ENCODE data around the gene PTGER3. TPM values are rescaled to one million over a fixed set of nuclear protein-coding genes. Genes with fewer than 3 reads are reported as not detected.
"Not testable (repeated sequence)": the region's sequence is repeated elsewhere in the genome, so short reads cannot be mapped to it uniquely, and the experiment has no call there.

The PTGER3 gene
- total RNA-seq, 5 donors from 2014 or later (not counting 1 experiment from before 2014, with no cell fraction given), result 0.10 to 0.53 (median 0.31) TPM; not detected in 1

DNA sequence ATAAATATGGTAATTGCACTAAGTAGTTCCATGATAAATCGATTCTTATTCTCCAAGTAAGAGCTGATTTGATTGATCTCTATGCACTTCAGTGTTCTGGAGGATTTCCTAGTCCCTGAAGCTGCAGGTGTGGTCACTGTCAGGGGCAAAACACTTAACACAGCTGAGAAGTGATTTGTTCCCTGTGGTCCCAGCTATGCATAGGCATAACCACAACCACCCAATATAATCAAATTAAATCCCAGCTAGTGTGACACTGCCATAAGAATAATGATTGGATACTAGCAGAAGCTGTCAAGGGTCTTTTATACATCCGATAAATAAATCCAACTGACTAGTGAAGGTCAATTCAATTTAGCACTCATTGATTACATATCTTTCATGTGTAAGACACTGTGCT is 60.1 kb downstream of the PTGER3 start:
- CTCF ChIA-PET, result no interaction called here
- no peaks in the 10 kb centered on the region for H3K36me3 ChIP-seq (ENCODE audit: control insufficient read depth in 2 of 2, extremely low read depth in 1 of 2, insufficient read depth in 1 of 2, low read length in 1 of 2)
- H3K36me3 Mint-ChIP-seq, result no peaks in the 10 kb centered on the region
- POLR2A ChIA-PET, result no interaction called here
- H3K9me3 Mint-ChIP-seq, result no peaks in the 10 kb centered on the region
- H3K27me3 ChIP-seq (replicated peaks in 1 of 2; ENCODE audit: control insufficient read depth in 2 of 2, extremely low read depth in 1 of 2, insufficient read depth in 2 of 2, low read length in 1 of 2), result no peaks in the 10 kb centered on the region
- DNase-seq, result no peak
- WGBS (ENCODE audit: insufficient coverage), result no CpG with 5 or more reads among the region's 2 CpGs
- H3K4me1 ChIP-seq (ENCODE audit: control insufficient read depth in 1 of 2, extremely low read depth in 1 of 2, insufficient read depth in 2 of 2, low read length in 2 of 2), result no peaks in the 10 kb centered on the region
- peaks cover 10 to 22% of the 10 kb centered on the region in 2 donors for H3K27me3 Mint-ChIP-seq
- H3K27ac ChIP-seq (ENCODE audit: low read length), result no peak overlapping the region
- no peak overlapping the region for H3K4me3 ChIP-seq (ENCODE audit: control insufficient read depth in 1 of 2, extremely low read depth in 1 of 2, low read length in 1 of 2)
- H3K27ac Mint-ChIP-seq, result no peak overlapping the region
- ATAC-seq (replicated peaks in 1 of 4), result no peak
- no peak overlapping the region for H3K4me3 Mint-ChIP-seq
- no peaks in the 10 kb centered on the region for H3K4me1 Mint-ChIP-seq
- no peaks in the 10 kb centered on the region for H3K9me3 ChIP-seq

DNA sequence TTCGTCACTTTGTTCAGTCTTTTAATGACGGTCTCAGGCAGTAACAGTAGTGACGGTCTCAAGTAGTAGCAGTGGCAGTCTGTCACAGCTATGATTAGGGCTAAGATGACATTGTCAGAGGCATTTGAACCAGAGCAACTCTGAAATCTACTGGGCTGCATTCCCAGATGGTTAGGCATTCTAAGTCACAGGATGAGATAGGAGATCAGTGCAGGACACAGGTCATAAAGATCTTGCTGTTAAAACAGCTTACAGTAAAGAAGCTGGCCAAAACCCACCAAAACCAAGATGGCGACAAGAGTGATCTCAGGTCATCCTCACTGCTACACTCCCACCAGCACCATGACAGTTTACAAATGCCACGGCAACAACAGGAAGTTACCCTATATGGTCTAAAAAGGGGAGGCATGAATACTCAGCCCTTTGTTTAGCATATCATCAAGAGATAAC is 61.8 kb downstream of the PTGER3 start:
- H3K4me1 Mint-ChIP-seq; H3K9me3 Mint-ChIP-seq; POLR2A ChIA-PET; H3K4me1 ChIP-seq (ENCODE audit: control insufficient read depth in 1 of 2, extremely low read depth in 1 of 2, insufficient read depth in 2 of 2, low read length in 2 of 2); H3K27ac Mint-ChIP-seq; H3K4me3 ChIP-seq (ENCODE audit: control insufficient read depth in 1 of 2, extremely low read depth in 1 of 2, low read length in 1 of 2); DNase-seq; H3K36me3 Mint-ChIP-seq; H3K36me3 ChIP-seq (ENCODE audit: control insufficient read depth in 2 of 2, extremely low read depth in 1 of 2, insufficient read depth in 1 of 2, low read length in 1 of 2); H3K9me3 ChIP-seq; H3K27me3 ChIP-seq (replicated peaks in 1 of 2; ENCODE audit: control insufficient read depth in 2 of 2, extremely low read depth in 1 of 2, insufficient read depth in 2 of 2, low read length in 1 of 2); CTCF ChIA-PET; ATAC-seq (replicated peaks in 1 of 4); H3K4me3 Mint-ChIP-seq; H3K27ac ChIP-seq (ENCODE audit: low read length): not testable (repeated sequence)
- WGBS (ENCODE audit: insufficient coverage), result 97% methylated on average over 3 of the region's 5 CpGs
- H3K27me3 Mint-ChIP-seq, result peaks cover 10 to 25% of the 10 kb centered on the region in 2 donors

GRCh38 chr1:70985278-70985677 is 62.3 kb downstream of the PTGER3 start:
- H3K36me3 ChIP-seq (ENCODE audit: control insufficient read depth in 2 of 2, extremely low read depth in 1 of 2, insufficient read depth in 1 of 2, low read length in 1 of 2); CTCF ChIA-PET; H3K4me1 Mint-ChIP-seq; DNase-seq; H3K27ac Mint-ChIP-seq; H3K27me3 ChIP-seq (replicated peaks in 1 of 2; ENCODE audit: control insufficient read depth in 2 of 2, extremely low read depth in 1 of 2, insufficient read depth in 2 of 2, low read length in 1 of 2); ATAC-seq (replicated peaks in 1 of 4); H3K9me3 ChIP-seq; H3K4me1 ChIP-seq (ENCODE audit: control insufficient read depth in 1 of 2, extremely low read depth in 1 of 2, insufficient read depth in 2 of 2, low read length in 2 of 2); H3K4me3 ChIP-seq (ENCODE audit: control insufficient read depth in 1 of 2, extremely low read depth in 1 of 2, low read length in 1 of 2); H3K9me3 Mint-ChIP-seq; H3K27ac ChIP-seq (ENCODE audit: low read length); H3K36me3 Mint-ChIP-seq; H3K4me3 Mint-ChIP-seq: not testable (repeated sequence)
- H3K27me3 Mint-ChIP-seq, result peaks cover 10 to 25% of the 10 kb centered on the region in 2 donors
- WGBS (ENCODE audit: insufficient coverage), result no CpG with 5 or more reads among the region's 2 CpGs
- POLR2A ChIA-PET, result interaction anchor here in 1 of 2 donors (0.5 kb wide), 1 partner anchor 510 kb away, joined by 3 read pairs; no protein-coding TSS in a partner anchor

GRCh38 chr1:70980361-70980760 is 67.3 kb downstream of the PTGER3 start:
- Histone ChIP-seq H3K27ac (ENCODE audit: low read length) (no peak overlapping the region), H3K36me3 (ENCODE audit: control insufficient read depth in 2 of 2, extremely low read depth in 1 of 2, insufficient read depth in 1 of 2, low read length in 1 of 2) (no peaks in the 10 kb centered on the region), H3K9me3 (no peaks in the 10 kb centered on the region), H3K27me3 (replicated peaks in 1 of 2; ENCODE audit: control insufficient read depth in 2 of 2, extremely low read depth in 1 of 2, insufficient read depth in 2 of 2, low read length in 1 of 2) (peaks cover 0 to 3% of the 10 kb centered on the region in 2 experiments), H3K4me3 (ENCODE audit: control insufficient read depth in 1 of 2, extremely low read depth in 1 of 2, low read length in 1 of 2) (no peak overlapping the region), H3K4me1 (ENCODE audit: control insufficient read depth in 1 of 2, extremely low read depth in 1 of 2, insufficient read depth in 2 of 2, low read length in 2 of 2) (no peaks in the 10 kb centered on the region)
- H3K4me3 Mint-ChIP-seq, result no peak overlapping the region
- ChIA-PET CTCF (no interaction called here), POLR2A (no interaction called here)
- H3K4me1 Mint-ChIP-seq, result no peaks in the 10 kb centered on the region
- H3K9me3 Mint-ChIP-seq, result no peaks in the 10 kb centered on the region
- WGBS (ENCODE audit: insufficient coverage), result no CpG with 5 or more reads among the region's 1 CpG
- H3K36me3 Mint-ChIP-seq, result no peaks in the 10 kb centered on the region
- no peak for DNase-seq
- peaks cover 12 to 28% of the 10 kb centered on the region in 2 donors for H3K27me3 Mint-ChIP-seq
- no peak for ATAC-seq (replicated peaks in 1 of 4)
- no peak overlapping the region for H3K27ac Mint-ChIP-seq

DNA sequence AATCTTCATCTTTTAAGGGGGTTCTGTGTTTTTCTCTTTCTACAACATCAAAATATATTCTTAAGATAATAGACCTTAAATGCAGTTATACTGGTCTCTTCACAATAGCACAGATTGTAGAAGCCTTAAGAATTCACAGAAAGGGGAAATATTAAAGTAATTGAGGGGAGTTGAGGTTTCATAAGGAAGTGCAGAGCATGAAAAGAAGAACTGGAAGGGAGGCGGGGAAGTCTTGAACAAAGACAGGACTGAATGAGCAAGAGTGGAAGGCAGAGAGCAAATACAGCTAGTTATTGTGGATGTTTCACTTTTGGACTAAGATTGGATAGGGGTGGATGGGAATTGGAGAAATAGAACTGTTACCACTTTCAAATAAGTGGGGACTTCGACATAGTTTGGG is 67.7 kb downstream of the PTGER3 start:
- H3K27ac ChIP-seq (ENCODE audit: low read length), result no peak overlapping the region
- H3K27me3 Mint-ChIP-seq, result peaks cover 11 to 26% of the 10 kb centered on the region in 2 donors

DNA sequence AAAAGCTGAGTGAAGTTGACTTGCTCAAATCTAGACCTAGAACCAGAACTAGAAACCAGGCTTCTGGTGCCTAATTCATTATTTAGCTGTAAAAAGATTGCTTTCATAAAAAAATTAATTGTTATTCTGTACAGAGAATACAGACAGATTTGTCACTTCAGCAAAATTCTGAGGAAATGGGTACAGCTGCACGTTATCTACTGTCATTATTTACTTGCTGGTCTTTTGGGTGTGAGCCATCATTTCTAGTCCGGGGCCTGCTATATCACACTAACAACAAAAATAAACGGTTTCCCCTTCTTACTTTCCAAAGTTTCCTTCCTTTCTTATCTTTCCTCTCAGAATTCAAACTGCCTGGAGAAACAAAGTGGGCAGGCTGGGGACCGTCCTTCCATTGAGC is 68.3 kb downstream of the PTGER3 start:
- Mint-ChIP-seq H3K36me3 (no peaks in the 10 kb centered on the region), H3K27ac (no peak overlapping the region), H3K9me3 (no peaks in the 10 kb centered on the region), H3K4me3 (no peak overlapping the region), H3K27me3 (peaks cover 10 to 25% of the 10 kb centered on the region in 2 donors), H3K4me1 (no peaks in the 10 kb centered on the region)
- WGBS (ENCODE audit: insufficient coverage), result 7% methylated on average over 4 of the region's 4 CpGs
- POLR2A ChIA-PET, result interaction anchor here in 1 of 2 donors (0.6 kb wide), 1 partner anchor 9 kb away, joined by 3 read pairs; no protein-coding TSS in a partner anchor
- peaks cover 0 to 3% of the 10 kb centered on the region in 2 experiments for H3K27me3 ChIP-seq (replicated peaks in 1 of 2; ENCODE audit: control insufficient read depth in 2 of 2, extremely low read depth in 1 of 2, insufficient read depth in 2 of 2, low read length in 1 of 2)
- no peaks in the 10 kb centered on the region for H3K4me1 ChIP-seq (ENCODE audit: control insufficient read depth in 1 of 2, extremely low read depth in 1 of 2, insufficient read depth in 2 of 2, low read length in 2 of 2)
- H3K4me3 ChIP-seq (ENCODE audit: control insufficient read depth in 1 of 2, extremely low read depth in 1 of 2, low read length in 1 of 2), result no peak overlapping the region
- CTCF ChIA-PET, result interaction anchor here in 1 of 2 donors (0.6 kb wide), 1 partner anchor 241 kb away, joined by 3 read pairs; no protein-coding TSS in a partner anchor
- no peak overlapping the region for H3K27ac ChIP-seq (ENCODE audit: low read length)
- ATAC-seq (replicated peaks in 1 of 4), result no peak
- DNase-seq, result no peak
- no peaks in the 10 kb centered on the region for H3K9me3 ChIP-seq
- no peaks in the 10 kb centered on the region for H3K36me3 ChIP-seq (ENCODE audit: control insufficient read depth in 2 of 2, extremely low read depth in 1 of 2, insufficient read depth in 1 of 2, low read length in 1 of 2)

More for the DNA sequence above, 67.7 kb downstream of the PTGER3 start:
- ChIA-PET POLR2A (no interaction called here), CTCF (no interaction called here)
- H3K4me1 ChIP-seq (ENCODE audit: control insufficient read depth in 1 of 2, extremely low read depth in 1 of 2, insufficient read depth in 2 of 2, low read length in 2 of 2), result no peaks in the 10 kb centered on the region
- H3K36me3 ChIP-seq (ENCODE audit: control insufficient read depth in 2 of 2, extremely low read depth in 1 of 2, insufficient read depth in 1 of 2, low read length in 1 of 2), result no peaks in the 10 kb centered on the region
- Mint-ChIP-seq H3K4me1 (no peaks in the 10 kb centered on the region), H3K4me3 (no peak overlapping the region), H3K27ac (no peak overlapping the region), H3K36me3 (no peaks in the 10 kb centered on the region), H3K9me3 (no peaks in the 10 kb centered on the region)
- no peak overlapping the region for H3K4me3 ChIP-seq (ENCODE audit: control insufficient read depth in 1 of 2, extremely low read depth in 1 of 2, low read length in 1 of 2)
- ATAC-seq (replicated peaks in 1 of 4), result no peak
- 31% methylated on average over 2 of the region's 2 CpGs for WGBS (ENCODE audit: insufficient coverage)
- no peak for DNase-seq
- H3K27me3 ChIP-seq (replicated peaks in 1 of 2; ENCODE audit: control insufficient read depth in 2 of 2, extremely low read depth in 1 of 2, insufficient read depth in 2 of 2, low read length in 1 of 2), result peaks cover 0 to 3% of the 10 kb centered on the region in 2 experiments
- H3K9me3 ChIP-seq, result no peaks in the 10 kb centered on the region

DNA sequence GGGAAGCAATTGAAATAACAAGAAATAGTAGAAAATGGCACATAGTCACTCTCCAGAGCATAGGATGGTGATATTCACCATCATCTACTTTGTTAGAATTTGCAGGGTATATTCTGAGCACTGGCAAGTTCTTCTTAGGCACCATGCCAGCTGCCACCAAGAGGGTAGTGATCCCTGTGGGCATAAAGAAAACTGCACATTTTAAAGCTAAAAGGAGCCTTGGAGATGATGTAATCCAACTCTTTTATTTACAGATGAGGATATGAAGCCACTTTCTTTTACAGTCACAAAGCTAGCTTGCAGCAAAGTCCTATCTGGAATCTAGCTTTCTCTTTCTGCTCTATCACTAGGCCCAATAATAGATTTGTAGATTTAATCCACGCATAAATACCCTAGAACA is 69.0 kb downstream of the PTGER3 start:
- WGBS (ENCODE audit: insufficient coverage), result no CpG with 5 or more reads among the region's 1 CpG
- POLR2A ChIA-PET, result no interaction called here

More for the DNA sequence above, 69.0 kb downstream of the PTGER3 start:
- Mint-ChIP-seq H3K4me1 (no peaks in the 10 kb centered on the region), H3K9me3 (no peaks in the 10 kb centered on the region), H3K27me3 (peaks cover 9 to 23% of the 10 kb centered on the region in 2 donors), H3K27ac (no peak overlapping the region), H3K36me3 (no peaks in the 10 kb centered on the region), H3K4me3 (no peak overlapping the region)
- no peak for DNase-seq
- Histone ChIP-seq H3K9me3 (no peaks in the 10 kb centered on the region), H3K36me3 (ENCODE audit: control insufficient read depth in 2 of 2, extremely low read depth in 1 of 2, insufficient read depth in 1 of 2, low read length in 1 of 2) (no peaks in the 10 kb centered on the region), H3K27ac (ENCODE audit: low read length) (no peak overlapping the region), H3K4me3 (ENCODE audit: control insufficient read depth in 1 of 2, extremely low read depth in 1 of 2, low read length in 1 of 2) (no peak overlapping the region), H3K27me3 (replicated peaks in 1 of 2; ENCODE audit: control insufficient read depth in 2 of 2, extremely low read depth in 1 of 2, insufficient read depth in 2 of 2, low read length in 1 of 2) (peaks cover 0 to 3% of the 10 kb centered on the region in 2 experiments), H3K4me1 (ENCODE audit: control insufficient read depth in 1 of 2, extremely low read depth in 1 of 2, insufficient read depth in 2 of 2, low read length in 2 of 2) (no peaks in the 10 kb centered on the region)
- no peak for ATAC-seq (replicated peaks in 1 of 4)
- CTCF ChIA-PET, result no interaction called here
